ENCODE data around the gene RNF7. TPM values are rescaled to one million over a fixed set of nuclear protein-coding genes. Genes with fewer than 3 reads are reported as not detected.

Gene RNF7
- total and polyA plus RNA-seq, 3 donors from 2014 or later: 60.7 to 122 (median 69.9) TPM

GRCh38 chr3:141795741-141796080, 57.6 kb downstream of the RNF7 start:
- no peaks in the 10 kb centered on the region for H3K27me3 ChIP-seq
- intact Hi-C loops (cut with DNase I; ENCODE audit: low total_unique reads): no loop called here
- peaks cover 25% of the 10 kb centered on the region for H3K4me1 ChIP-seq
- no peak overlapping the region for H3K4me3 ChIP-seq
- no peak overlapping the region for H3K27ac ChIP-seq
- DNase-seq: no peak
- whole genome bisulfite sequencing, 2 donors: 79 to 87% methylated on average over 5 of the region's 5 CpGs
- H3K36me3 ChIP-seq (ENCODE audit: low read depth, missing control alignments): no peaks in the 10 kb centered on the region
- TF ChIP-seq POLR2A (IDR thresholded peaks at IDR 0.05): no peak
- no peak for TF ChIP-seq CTCF (IDR thresholded peaks at IDR 0.05)
- no peaks in the 10 kb centered on the region for H3K9me3 ChIP-seq

GRCh38 chr3:141796081-141796888, 58.2 kb downstream of the RNF7 start:
- Histone ChIP-seq H3K27me3 (no peaks in the 10 kb centered on the region), H3K36me3 (ENCODE audit: low read depth, missing control alignments) (no peaks in the 10 kb centered on the region), H3K4me3 (no peak overlapping the region), H3K27ac (peak overlapping the region; percentile 73 to 95), H3K9me3 (no peaks in the 10 kb centered on the region), H3K4me1 (peaks cover 25% of the 10 kb centered on the region)
- DNase-seq: peak; percentile 55
- TF ChIP-seq CTCF (IDR thresholded peaks at IDR 0.05) (no peak), POLR2A (IDR thresholded peaks at IDR 0.05) (no peak)
- 54 to 61% methylated on average over 11 of the region's 11 CpGs for WGBS, 2 donors
- intact Hi-C loops (cut with DNase I; ENCODE audit: low total_unique reads): no loop called here

Small RNAs within 50 kb of the gene (small RNA-seq; reads per million reads assigned to genes)
- gene AC112771.1: 0 reads per million in 2 donors

Other genes starting within 250 kb of the RNF7 start
- gene GRK7, start 25.1 kb downstream of the RNF7 start, total RNA-seq: under 1 TPM in 1 of 2 donors, not detected in 1; 0.31 TPM
- gene GRK7, start 25.1 kb downstream of the RNF7 start, polyA plus RNA-seq (ENCODE audit: insufficient read depth, low read depth, low replicate concordance): 0.12 TPM
- gene ATP1B3, start 138.3 kb downstream of the RNF7 start, total RNA-seq: 10 to 100 TPM; 47.1 to 79.5 TPM
- 147 TPM for gene ATP1B3, start 138.3 kb downstream of the RNF7 start, polyA plus RNA-seq (ENCODE audit: insufficient read depth, low read depth, low replicate concordance)